GM06990 (cell line): ENCODE data around the gene HSPA1B.

Source experiments
- DNase-seq: peaks from one replicate; pipeline ENCODE4 v3.0.0-alpha.2; 2011; ENCODE audit not compliant: insufficient read length; ENCODE audit errors: extremely low read depth
- H3K27me3 ChIP-seq: replicated peaks from 2 replicates; pipeline ENCODE4 v1.6.0; 2011; ENCODE audit warnings: low read length; ENCODE audit not compliant: control insufficient read depth, insufficient read depth
- H3K36me3 ChIP-seq: 2 replicates; pipeline ENCODE4 v1.5.1; 2011; ENCODE audit warnings: low read length; ENCODE audit not compliant: control insufficient read depth, insufficient read depth
- H3K4me3 ChIP-seq: replicated peaks from 2 replicates; pipeline ENCODE4 v1.5.1; 2011; ENCODE audit warnings: low read depth, mild to moderate bottlenecking, control low read depth, low read length
- CTCF ChIP-seq: IDR thresholded peaks from 2 replicates; pipeline ENCODE4 v1.5.1; 2011; ENCODE audit warnings: low read length, control low read depth, mild to moderate bottlenecking, inconsistent platforms; ENCODE audit not compliant: insufficient read depth, poor library complexity, severe bottlenecking

HSPA1B gene

GRCh38 chr6:31826793-31827285 is 699 bp upstream of the HSPA1B start:
- Histone ChIP-seq H3K4me3 (peak overlapping the region; percentile 66), H3K27me3 (no peaks in the 10 kb centered on the region), H3K36me3 (no peaks in the 10 kb centered on the region)
- DNase-seq = no peak
- no peak for TF ChIP-seq CTCF

- DNase-seq = no peak
- Histone ChIP-seq H3K27me3 (no peaks in the 10 kb centered on the region), H3K36me3 (no peaks in the 10 kb centered on the region), H3K4me3 (peak overlapping the region; percentile 77)
- TF ChIP-seq CTCF = peak; percentile 21
Observed at GRCh38 chr6:31829633-31830283, 2.2 kb downstream of the HSPA1B start.

GRCh38 chr6:31830886-31831335 is 3.4 kb downstream of the HSPA1B start:
- Histone ChIP-seq H3K36me3 (no peaks in the 10 kb centered on the region), H3K27me3 (no peaks in the 10 kb centered on the region), H3K4me3 (peak overlapping the region; percentile 77)
- DNase-seq = no peak
- TF ChIP-seq CTCF = no peak

GRCh38 chr6:31831350-31832215 is 4.0 kb downstream of the HSPA1B start:
- TF ChIP-seq CTCF = no peak
- no peaks in the 10 kb centered on the region for H3K27me3 ChIP-seq
- H3K4me3 ChIP-seq = peak overlapping the region; percentile 77
- DNase-seq = no peak
- no peaks in the 10 kb centered on the region for H3K36me3 ChIP-seq

- no peak for TF ChIP-seq CTCF
- no peaks in the 10 kb centered on the region for H3K27me3 ChIP-seq
- H3K36me3 ChIP-seq = peaks cover 15% of the 10 kb centered on the region
- peak; percentile 95 for DNase-seq
- H3K4me3 ChIP-seq = peak overlapping the region; percentile 78
Observed at GRCh38 chr6:31834367-31835250, 7.1 kb downstream of the HSPA1B start.
